ENCODE measurements around the gene ARHGAP27. TPM values are rescaled to one million over a fixed set of nuclear protein-coding genes. Genes with fewer than 3 reads are reported as not detected.

Gene ARHGAP27
- polyA plus RNA-seq, 1 experiment: 2.3 TPM

GRCh38 chr17:45433159-45433535 lies 477 bp upstream of the ARHGAP27 start:
- H3K36me3 ChIP-seq (ENCODE audit: control insufficient read depth, insufficient read depth, low read length): peaks cover 5% of the 10 kb centered on the region
- DNase-seq (ENCODE audit: low read depth): no peak
- ChIA-PET POLR2A (no interaction called here), CTCF (interaction anchor here (0.6 kb wide), 1 partner anchor 10 kb away, joined by 3 read pairs; no protein-coding TSS in a partner anchor)
- TF ChIP-seq CTCF (IDR thresholded peaks at IDR 0.05; ENCODE audit: insufficient read depth, low read depth, low read length): no peak
- peaks cover 14% of the 10 kb centered on the region for H3K27me3 ChIP-seq (ENCODE audit: control insufficient read depth, insufficient read depth, low read length)
- no peak overlapping the region; the same call in 1 of the 2 replicates for H3K4me3 ChIP-seq (ENCODE audit: low read depth, low read length)

- H3K27me3 ChIP-seq (ENCODE audit: control insufficient read depth, insufficient read depth, low read length): peaks cover 14% of the 10 kb centered on the region
- H3K36me3 ChIP-seq (ENCODE audit: control insufficient read depth, insufficient read depth, low read length): peaks cover 5% of the 10 kb centered on the region
- H3K4me3 ChIP-seq (ENCODE audit: low read depth, low read length): peak overlapping the region; percentile 40
- CTCF ChIA-PET: interaction anchor here (1.7 kb wide), 1 partner anchor 213 kb away, joined by 8 read pairs; no protein-coding TSS in a partner anchor
- no peak for DNase-seq (ENCODE audit: low read depth)
- POLR2A ChIA-PET: no interaction called here
- no peak for TF ChIP-seq CTCF (IDR thresholded peaks at IDR 0.05; ENCODE audit: insufficient read depth, low read depth, low read length)
Observed at GRCh38 chr17:45431531-45432404, 902 bp downstream of the ARHGAP27 start.

GRCh38 chr17:45430738-45431530 lies 1.7 kb downstream of the ARHGAP27 start:
- ChIA-PET CTCF (interaction anchor here (1.7 kb wide), 1 partner anchor 212 kb away, joined by 8 read pairs; no protein-coding TSS in a partner anchor), POLR2A (no interaction called here)
- H3K4me3 ChIP-seq (ENCODE audit: low read depth, low read length): peak overlapping the region; percentile 40
- H3K27me3 ChIP-seq (ENCODE audit: control insufficient read depth, insufficient read depth, low read length): peaks cover 14% of the 10 kb centered on the region
- DNase-seq (ENCODE audit: low read depth): no peak
- H3K36me3 ChIP-seq (ENCODE audit: control insufficient read depth, insufficient read depth, low read length): no peaks in the 10 kb centered on the region; the same call in 1 of the 2 replicates
- TF ChIP-seq CTCF (IDR thresholded peaks at IDR 0.05; ENCODE audit: insufficient read depth, low read depth, low read length): no peak

- H3K36me3 ChIP-seq (ENCODE audit: control insufficient read depth, insufficient read depth, low read length): no peaks in the 10 kb centered on the region; the same call in 1 of the 2 replicates
- TF ChIP-seq CTCF (IDR thresholded peaks at IDR 0.05; ENCODE audit: insufficient read depth, low read depth, low read length): no peak
- peaks cover 14% of the 10 kb centered on the region for H3K27me3 ChIP-seq (ENCODE audit: control insufficient read depth, insufficient read depth, low read length)
- no peak overlapping the region for H3K4me3 ChIP-seq (ENCODE audit: low read depth, low read length)
- POLR2A ChIA-PET: no interaction called here
- CTCF ChIA-PET: interaction anchor here (1.0 to 5.6 kb wide), 3 partner anchors 35 to 422 kb away, joined by 4 to 50 read pairs (median 4); no protein-coding TSS in a partner anchor
- no peak for DNase-seq (ENCODE audit: low read depth)
Observed at GRCh38 chr17:45430006-45430737, 2.5 kb downstream of the ARHGAP27 start.

Measured in BJ (cell line).